Transverse colon (tissue), 3 donors: ENCODE measurements around the gene NUAK2.

ENCODE experiments used
- EP300 ChIP-seq: sonication (generic); formaldehyde crosslinking; IDR thresholded peaks from one replicate; pipeline ENCODE4 v1.6.1; 2017; ENCODE audit warnings: antibody characterized with exemption, low read depth
- POLR2A ChIP-seq: fragments of 450-650 bp; IDR thresholded peaks from one replicate; pipeline ENCODE4 v1.6.1; 2016; ENCODE audit warnings: antibody characterized with exemption, mild to moderate bottlenecking, moderate library complexity
- TF ChIP-seq, protein P1 (sequence below), 5 experiments: fragments of 200-600 bp in 3 of 5; fragments of 450-650 bp in 2 of 5; sonication (generic) in 3 of 5; IDR thresholded peaks; 1 replicate in 2 of 5; 2 replicates in 3 of 5; pipeline ENCODE4 v1.5.1; 2016 to 2017; ENCODE audit warnings: antibody characterized with exemption in 5 of 5, inconsistent platforms in 3 of 5, mild to moderate bottlenecking in 2 of 5, moderate library complexity in 1 of 5

DNA sequence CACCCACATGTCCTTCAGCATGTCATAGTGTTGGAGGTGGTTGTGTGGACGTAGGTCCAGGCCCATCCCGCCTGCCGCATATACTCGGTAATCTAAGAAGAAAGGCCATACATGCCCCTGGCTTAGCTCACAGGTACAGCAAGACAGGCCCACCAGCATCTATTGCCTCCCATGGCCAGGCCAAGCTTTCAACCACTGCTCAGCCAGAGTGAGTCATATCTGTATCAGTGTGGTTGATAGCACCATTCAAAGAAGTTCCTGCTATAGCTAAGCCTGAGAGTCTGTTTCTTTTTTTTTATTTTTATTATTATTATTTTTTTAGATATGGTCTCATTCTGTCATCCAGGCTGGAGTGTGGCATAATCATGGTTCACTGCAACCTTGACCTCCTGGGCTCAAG lies 18.2 kb upstream of the NUAK2 start:
- TF ChIP-seq POLR2A = no peak
- TF ChIP-seq, protein P1, sequence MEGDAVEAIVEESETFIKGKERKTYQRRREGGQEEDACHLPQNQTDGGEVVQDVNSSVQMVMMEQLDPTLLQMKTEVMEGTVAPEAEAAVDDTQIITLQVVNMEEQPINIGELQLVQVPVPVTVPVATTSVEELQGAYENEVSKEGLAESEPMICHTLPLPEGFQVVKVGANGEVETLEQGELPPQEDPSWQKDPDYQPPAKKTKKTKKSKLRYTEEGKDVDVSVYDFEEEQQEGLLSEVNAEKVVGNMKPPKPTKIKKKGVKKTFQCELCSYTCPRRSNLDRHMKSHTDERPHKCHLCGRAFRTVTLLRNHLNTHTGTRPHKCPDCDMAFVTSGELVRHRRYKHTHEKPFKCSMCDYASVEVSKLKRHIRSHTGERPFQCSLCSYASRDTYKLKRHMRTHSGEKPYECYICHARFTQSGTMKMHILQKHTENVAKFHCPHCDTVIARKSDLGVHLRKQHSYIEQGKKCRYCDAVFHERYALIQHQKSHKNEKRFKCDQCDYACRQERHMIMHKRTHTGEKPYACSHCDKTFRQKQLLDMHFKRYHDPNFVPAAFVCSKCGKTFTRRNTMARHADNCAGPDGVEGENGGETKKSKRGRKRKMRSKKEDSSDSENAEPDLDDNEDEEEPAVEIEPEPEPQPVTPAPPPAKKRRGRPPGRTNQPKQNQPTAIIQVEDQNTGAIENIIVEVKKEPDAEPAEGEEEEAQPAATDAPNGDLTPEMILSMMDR (IDR thresholded peaks at IDR 0.05) = no peak
- no peak for TF ChIP-seq EP300
